Activated CD4-positive, alpha-beta T cell treated with anti-CD3 and anti-CD28 coated beads, Interleukin-2, amount 10 ng/mL, durations not matched to agents 24 days and 14 days (primary cell): ENCODE results near the gene F8A3. TPM values are rescaled to one million over a fixed set of nuclear protein-coding genes. Genes with fewer than 3 reads are reported as not detected.
"Not testable (repeated sequence)": the region's sequence is repeated elsewhere in the genome, so short reads cannot be mapped to it uniquely, and the experiment has no call there.

Source experiments
- DNase-seq: peaks from one replicate; pipeline ENCODE4 v3.0.0; 2022
- H3K27ac Mint-ChIP-seq: one replicate; pipeline ENCODE4 v1.8.0; 2022; ENCODE audit warnings: mild to moderate bottlenecking, mixed read lengths
- H3K27me3 Mint-ChIP-seq: one replicate; pipeline ENCODE4 v1.8.0; 2022; ENCODE audit warnings: mixed read lengths
- H3K36me3 Mint-ChIP-seq: one replicate; pipeline ENCODE4 v1.8.0; 2022; ENCODE audit warnings: low read depth, mild to moderate bottlenecking, mixed read lengths
- H3K4me1 Mint-ChIP-seq: one replicate; pipeline ENCODE4 v1.8.0; 2021; ENCODE audit warnings: mixed read lengths
- H3K4me3 Mint-ChIP-seq: one replicate; pipeline ENCODE4 v1.8.0; 2022; ENCODE audit warnings: mild to moderate bottlenecking, moderate library complexity, mixed read lengths
- H3K9me3 Mint-ChIP-seq: one replicate; pipeline ENCODE4 v1.8.0; 2021; ENCODE audit warnings: mixed read lengths
- intact Hi-C: fragments of 100-400 bp; cut with micrococcal nuclease; formaldehyde crosslinking; loops from one replicate; pipeline ENCODE4 v1.15.1; 2023
- total RNA-seq: library from RNA; stranded (reverse); gene quantifications from 2 replicates; pipeline ENCODE4 v1.2.3, GENCODE V29; 2022

Gene F8A3
- total RNA-seq = 24.4 and 29.1 TPM in 2 replicates

DNA sequence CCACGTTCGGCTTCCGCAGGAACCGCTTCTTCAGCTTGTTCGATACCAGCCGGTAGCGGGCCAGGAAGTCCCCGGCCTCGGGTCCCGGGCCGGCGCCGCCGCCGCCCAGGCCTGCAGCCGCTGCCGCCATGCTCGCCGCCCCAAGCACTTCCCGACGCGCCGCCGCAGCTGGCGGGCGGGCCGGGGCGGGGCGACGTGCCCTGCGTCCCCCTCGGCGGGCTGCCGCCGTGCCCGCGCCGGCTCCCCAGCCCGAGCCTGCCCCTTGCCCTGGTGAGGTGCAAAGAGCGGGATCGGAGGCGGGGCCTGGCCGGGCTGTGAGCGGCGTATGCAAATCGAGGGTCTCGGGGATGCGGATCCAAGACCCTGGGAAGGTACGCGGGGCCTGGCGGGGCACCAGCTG is at the start of gene F8A3:
Gene F8A3, minus strand, starts transcription at position 150 of the 400 bp plus-strand sequence. Its CDS starts 20 bp downstream, at position 130.
- H3K36me3 Mint-ChIP-seq, H3K9me3 Mint-ChIP-seq, H3K4me1 Mint-ChIP-seq, H3K27ac Mint-ChIP-seq, H3K4me3 Mint-ChIP-seq, intact Hi-C loops, DNase-seq, H3K27me3 Mint-ChIP-seq: not testable (repeated sequence)

DNA sequence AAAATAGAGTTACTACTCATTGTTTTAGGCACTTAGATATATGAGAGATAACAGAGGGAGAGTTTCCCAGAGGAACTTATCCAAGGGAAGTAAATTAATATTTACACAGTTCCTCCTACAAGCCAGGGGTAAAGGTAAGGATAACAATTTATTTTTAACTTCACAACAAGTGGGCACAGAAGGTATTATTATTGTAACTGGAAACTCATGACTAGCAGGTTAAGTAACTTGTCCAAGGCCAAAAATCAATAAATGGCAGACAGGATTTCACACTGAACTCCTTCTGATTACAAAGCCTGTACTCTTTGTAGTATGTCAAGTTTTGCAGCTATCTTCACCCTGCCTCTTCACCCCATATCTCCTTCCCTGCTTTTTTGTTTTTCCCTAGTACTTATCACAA is 46.9 kb upstream of the F8A3 start:
- peaks cover 32% of the 10 kb centered on the region for H3K36me3 Mint-ChIP-seq
- no peak overlapping the region for H3K27ac Mint-ChIP-seq
- H3K4me3 Mint-ChIP-seq = no peak overlapping the region
- H3K9me3 Mint-ChIP-seq = no peaks in the 10 kb centered on the region
- intact Hi-C loops = no loop called here
- no peak for DNase-seq
- no peaks in the 10 kb centered on the region for H3K4me1 Mint-ChIP-seq
- no peaks in the 10 kb centered on the region for H3K27me3 Mint-ChIP-seq

DNA sequence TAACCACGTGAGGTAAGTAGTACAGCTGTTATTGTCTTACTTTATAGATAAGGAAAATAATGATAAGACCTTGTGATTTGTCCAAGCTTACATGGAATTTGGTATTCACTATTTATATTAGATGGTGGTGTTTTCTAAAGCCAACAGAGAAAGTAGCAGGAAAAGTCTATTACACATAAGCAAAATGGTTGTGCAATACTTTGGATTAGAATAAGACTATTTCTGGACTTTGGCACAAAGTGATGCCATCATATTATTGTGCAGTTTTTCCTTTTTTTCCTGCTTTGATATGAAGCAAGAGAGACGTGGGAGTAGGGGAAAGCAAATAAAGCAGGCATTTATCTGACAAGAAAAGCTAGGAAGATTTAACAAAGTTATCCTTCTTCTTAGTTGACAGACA is 36.7 kb upstream of the F8A3 start:
- H3K27ac Mint-ChIP-seq, H3K27me3 Mint-ChIP-seq, H3K36me3 Mint-ChIP-seq, H3K9me3 Mint-ChIP-seq, H3K4me1 Mint-ChIP-seq, intact Hi-C loops, H3K4me3 Mint-ChIP-seq, DNase-seq: not testable (repeated sequence)

DNA sequence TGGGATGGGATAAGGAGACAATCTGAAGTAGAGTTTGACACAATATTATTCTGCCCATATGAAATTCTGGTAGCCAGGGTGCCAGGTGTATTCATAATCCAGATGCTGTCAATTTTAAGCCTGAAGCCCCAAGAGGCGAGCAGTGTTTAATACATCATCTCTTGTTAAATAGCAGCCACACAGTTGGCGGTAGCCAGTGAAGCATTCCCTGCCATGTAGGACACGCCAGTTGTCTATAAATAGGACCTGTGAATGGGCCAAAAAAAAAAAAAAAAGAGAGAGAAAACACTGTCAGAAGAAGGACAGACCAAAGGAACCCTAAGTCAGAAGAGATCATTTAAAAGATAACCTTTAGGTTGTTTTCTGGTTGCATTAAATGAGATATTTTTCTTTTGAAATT is 33.0 kb upstream of the F8A3 start:
- H3K9me3 Mint-ChIP-seq, DNase-seq, H3K4me3 Mint-ChIP-seq, intact Hi-C loops, H3K27ac Mint-ChIP-seq, H3K36me3 Mint-ChIP-seq, H3K4me1 Mint-ChIP-seq, H3K27me3 Mint-ChIP-seq: not testable (repeated sequence)

DNA sequence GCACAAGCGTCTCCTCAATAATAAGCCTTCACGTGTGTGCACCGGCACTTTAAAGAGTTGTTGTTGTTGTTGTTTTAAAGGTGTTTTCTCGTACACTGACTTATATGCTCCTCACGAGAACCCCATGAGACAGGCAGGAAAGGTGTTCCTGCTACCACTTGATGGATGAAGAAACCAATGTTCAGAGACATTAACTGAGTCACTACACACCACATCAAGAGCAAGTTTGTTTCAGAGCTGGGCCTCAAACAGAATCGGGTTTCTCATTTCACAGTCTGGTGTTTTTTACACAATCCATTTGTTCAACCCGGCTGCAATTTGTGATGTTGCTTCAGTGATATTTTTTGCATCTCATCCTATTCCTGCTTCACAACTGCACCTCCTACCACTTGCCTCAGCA is 18.7 kb upstream of the F8A3 start:
- not testable (repeated sequence) for H3K27me3 Mint-ChIP-seq, H3K36me3 Mint-ChIP-seq

DNA sequence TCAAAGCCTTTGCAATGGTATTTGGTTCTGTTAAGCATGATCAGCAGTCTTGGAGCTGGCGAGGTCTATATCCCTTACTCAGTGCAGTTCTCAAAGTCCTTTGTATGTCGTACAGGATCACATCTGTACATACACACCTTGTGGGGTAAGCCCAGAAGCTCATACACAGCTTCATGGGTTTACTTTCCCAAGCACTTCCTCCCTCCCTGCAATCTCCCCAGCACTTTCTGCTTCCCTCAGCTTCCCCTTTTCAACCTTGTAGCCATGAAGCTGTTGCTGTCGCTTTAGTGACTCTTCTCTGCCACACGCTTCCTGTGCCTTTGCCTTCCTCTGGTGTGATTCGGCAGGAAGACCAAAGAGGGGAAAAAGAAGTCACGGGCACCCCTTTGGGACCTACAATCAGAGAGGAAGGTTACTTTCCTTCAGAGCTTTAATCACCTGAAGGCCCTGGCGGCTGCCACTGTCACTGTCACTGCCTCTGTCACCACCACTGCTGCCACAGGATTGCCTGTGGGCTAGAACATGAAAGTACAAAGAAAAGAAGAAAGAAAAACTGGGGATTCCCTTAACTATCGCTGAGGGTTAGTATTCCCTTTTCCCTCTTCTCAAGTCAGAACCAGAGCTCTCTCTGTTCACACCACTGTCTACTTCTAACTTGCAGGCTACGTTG is 8.0 kb upstream of the F8A3 start:
- H3K27me3 Mint-ChIP-seq, H3K27ac Mint-ChIP-seq, H3K9me3 Mint-ChIP-seq, H3K4me1 Mint-ChIP-seq, DNase-seq, H3K4me3 Mint-ChIP-seq, H3K36me3 Mint-ChIP-seq, intact Hi-C loops: not testable (repeated sequence)

More for the DNA sequence above, 18.7 kb upstream of the F8A3 start:
- H3K9me3 Mint-ChIP-seq, DNase-seq, H3K27ac Mint-ChIP-seq, H3K4me3 Mint-ChIP-seq, intact Hi-C loops, H3K4me1 Mint-ChIP-seq: not testable (repeated sequence)

DNA sequence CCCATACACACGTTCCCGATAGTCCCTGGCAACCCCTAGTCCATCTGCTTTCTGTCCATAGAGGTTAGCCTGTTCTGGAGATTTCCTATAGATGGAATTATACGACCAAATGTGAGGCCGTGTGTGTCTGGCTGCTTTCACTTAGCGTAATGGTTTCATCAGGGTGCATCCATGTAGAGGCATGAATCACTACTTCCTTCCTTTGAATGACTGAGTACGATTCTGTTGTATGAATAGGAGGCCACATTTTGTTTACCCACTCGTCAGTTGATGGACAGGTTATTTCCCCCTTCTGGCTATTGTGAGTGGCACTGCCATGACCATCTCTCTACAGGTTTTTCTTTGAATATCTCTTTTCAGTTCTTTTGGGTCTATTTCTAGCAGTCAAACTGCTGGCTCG is 2.1 kb upstream of the F8A3 start:
- H3K9me3 Mint-ChIP-seq, H3K36me3 Mint-ChIP-seq, DNase-seq, H3K27me3 Mint-ChIP-seq, H3K4me3 Mint-ChIP-seq, intact Hi-C loops, H3K27ac Mint-ChIP-seq, H3K4me1 Mint-ChIP-seq: not testable (repeated sequence)

DNA sequence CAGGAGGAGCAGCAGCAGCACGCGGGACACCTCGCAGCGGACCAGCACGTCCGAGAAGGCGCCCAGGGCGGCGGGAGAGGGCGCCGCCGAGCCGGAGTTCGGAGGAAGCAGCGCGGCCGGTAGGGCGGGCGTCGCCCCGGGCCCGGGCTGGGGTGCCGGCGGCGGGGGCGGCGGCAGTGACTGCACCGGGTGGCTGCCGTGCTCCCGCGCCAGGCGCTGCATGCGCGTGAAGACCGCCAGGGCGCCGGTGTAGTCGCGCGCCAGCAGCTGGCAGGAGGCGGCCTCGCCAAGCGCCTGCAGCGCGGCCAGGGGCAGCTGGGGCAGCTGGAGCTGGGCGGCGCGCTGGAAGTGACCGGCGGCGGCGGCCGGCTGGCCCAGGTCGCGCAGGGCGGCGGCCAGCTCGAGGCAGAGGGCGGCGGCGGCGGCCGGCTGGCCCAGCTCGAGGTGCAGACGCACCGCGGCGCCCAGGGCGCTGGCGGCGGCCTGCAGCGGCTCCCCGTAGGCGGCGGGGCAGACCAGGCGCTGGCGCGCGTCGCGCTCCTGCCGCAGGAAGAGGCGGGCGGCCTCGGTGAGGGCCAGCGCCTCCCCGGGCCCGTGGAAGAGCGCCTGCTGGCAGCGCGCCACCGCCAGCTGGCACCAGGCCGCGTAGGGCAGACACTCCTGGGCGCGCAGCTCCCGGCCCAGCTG is 516 bp downstream of the F8A3 start:
- DNase-seq, intact Hi-C loops, H3K4me3 Mint-ChIP-seq, H3K4me1 Mint-ChIP-seq, H3K27ac Mint-ChIP-seq, H3K36me3 Mint-ChIP-seq, H3K27me3 Mint-ChIP-seq, H3K9me3 Mint-ChIP-seq: not testable (repeated sequence)

DNA sequence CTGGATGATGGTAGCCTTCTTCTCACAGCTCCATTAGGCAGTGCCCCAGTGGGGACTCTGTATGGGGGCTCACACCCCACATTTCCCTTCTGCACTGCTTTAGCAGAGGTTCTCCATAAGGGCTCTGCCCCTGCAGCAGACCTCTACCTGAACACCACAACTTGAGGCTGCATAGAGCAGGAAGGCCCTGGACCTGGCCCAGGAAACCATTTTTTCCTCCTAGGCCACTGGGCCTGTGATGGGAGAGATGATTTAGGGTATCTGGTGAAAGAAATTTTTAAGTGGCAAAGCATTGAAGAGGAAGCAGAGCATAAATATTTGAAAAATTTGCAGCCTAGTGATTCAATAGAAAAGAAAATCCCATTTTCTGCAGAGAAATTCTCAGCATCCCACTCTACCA is 17.3 kb downstream of the F8A3 start:
- H3K36me3 Mint-ChIP-seq = peaks cover 2% of the 10 kb centered on the region
- intact Hi-C loops = no loop called here
- H3K4me3 Mint-ChIP-seq = no peak overlapping the region
- no peak for DNase-seq
- H3K27me3 Mint-ChIP-seq = no peaks in the 10 kb centered on the region
- peaks cover 5% of the 10 kb centered on the region for H3K9me3 Mint-ChIP-seq
- no peak overlapping the region for H3K27ac Mint-ChIP-seq
- H3K4me1 Mint-ChIP-seq = no peaks in the 10 kb centered on the region

DNA sequence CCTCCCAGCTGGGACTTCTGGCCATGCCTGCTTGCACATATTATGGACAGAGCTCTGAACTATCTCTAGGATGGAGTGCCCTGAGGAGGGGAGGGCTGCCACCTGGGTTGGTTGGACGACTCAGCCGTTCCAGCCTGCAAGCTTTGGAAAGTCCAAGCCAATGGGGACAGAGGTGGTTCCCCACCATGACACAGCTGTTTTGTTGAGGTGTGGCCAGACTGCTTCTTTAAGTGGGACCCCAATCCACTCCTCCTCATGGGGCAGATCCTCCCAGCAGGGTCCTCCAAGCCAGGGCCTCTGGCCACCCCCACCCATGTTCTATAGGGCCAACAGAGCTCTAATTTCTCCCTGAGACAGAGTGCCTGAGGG is 22.7 kb downstream of the F8A3 start:
- DNase-seq = no peak
- Mint-ChIP-seq H3K36me3 (no peaks in the 10 kb centered on the region), H3K4me1 (no peaks in the 10 kb centered on the region), H3K4me3 (no peak overlapping the region), H3K9me3 (no peaks in the 10 kb centered on the region), H3K27me3 (no peaks in the 10 kb centered on the region), H3K27ac (no peak overlapping the region)
- intact Hi-C loops = no loop called here

DNA sequence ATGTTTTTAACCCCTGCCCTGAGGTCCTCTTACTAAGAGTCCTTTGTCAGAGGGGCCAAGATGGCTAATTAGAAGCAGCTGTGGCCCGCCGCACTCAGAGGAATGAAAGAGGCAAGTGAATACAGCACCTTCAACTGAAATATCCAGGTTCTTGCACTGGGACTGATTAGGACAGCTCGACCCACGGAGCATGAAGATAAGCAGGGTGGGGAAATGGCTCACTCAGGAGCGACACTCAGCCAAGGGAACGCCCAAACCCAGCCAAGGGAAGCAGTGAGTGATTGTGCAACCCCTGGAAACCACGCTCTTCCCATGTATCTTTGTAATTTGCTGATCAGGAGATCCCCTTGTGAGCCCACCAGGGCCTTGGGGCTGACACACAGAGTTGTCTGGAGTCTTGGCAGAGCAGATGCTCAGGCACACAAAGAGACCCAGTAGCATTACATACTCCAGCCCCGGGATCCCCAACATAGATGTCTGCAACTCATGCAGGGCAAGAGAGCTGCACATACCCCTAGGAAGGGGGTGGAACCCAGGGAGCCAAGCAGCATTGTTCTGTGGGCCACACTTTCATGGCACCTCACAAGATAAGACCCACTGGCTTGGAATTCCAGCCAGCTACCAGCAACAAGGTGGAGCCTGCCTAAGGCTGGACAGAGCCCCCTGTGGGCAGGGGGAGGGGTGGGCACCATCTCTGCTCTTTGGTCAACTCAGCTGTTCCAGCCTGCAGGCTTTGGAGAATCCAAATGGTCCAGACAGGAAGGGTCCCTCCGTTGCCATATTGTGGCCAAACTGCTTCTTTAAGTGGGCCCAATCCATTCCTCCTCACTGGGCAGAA is 23.3 kb downstream of the F8A3 start:
- Mint-ChIP-seq H3K36me3 (no peaks in the 10 kb centered on the region), H3K27ac (no peak overlapping the region), H3K4me3 (no peak overlapping the region), H3K9me3 (no peaks in the 10 kb centered on the region), H3K4me1 (no peaks in the 10 kb centered on the region), H3K27me3 (no peaks in the 10 kb centered on the region)
- intact Hi-C loops = no loop called here
- DNase-seq = no peak

DNA sequence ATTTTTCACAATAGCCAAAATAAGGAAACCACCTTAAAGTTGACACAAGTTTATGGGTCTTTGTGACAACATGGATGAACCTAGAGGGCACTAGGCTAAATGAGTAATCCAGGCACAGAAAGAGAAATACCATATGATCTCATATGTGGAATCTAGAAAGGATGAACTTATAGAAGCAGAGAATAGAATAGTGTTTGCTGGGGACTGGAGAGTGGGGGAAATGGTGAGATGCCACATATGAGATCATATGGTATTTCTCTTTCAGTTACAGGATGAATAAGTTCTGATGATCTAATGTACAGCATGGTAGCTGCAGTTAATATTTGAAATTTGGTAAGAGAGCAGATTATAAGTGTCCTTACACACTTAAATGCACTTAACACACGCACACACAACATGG is 40.7 kb downstream of the F8A3 start:
- Mint-ChIP-seq H3K9me3 (peaks cover 3% of the 10 kb centered on the region), H3K36me3 (no peaks in the 10 kb centered on the region), H3K4me1 (no peaks in the 10 kb centered on the region), H3K27ac (no peak overlapping the region), H3K27me3 (no peaks in the 10 kb centered on the region), H3K4me3 (no peak overlapping the region)
- no peak for DNase-seq
- intact Hi-C loops = no loop called here
